ENCODE data around the gene TMEM97.

GRCh38 chr17:28363186-28363585 is 44.2 kb downstream of the TMEM97 start:
- no peak for TF ChIP-seq CTCF (conservative IDR thresholded peaks at IDR 0.05; ENCODE audit: low read depth in 2 of 2)
- TF ChIP-seq STAT1 (IDR thresholded peaks at IDR 0.05; ENCODE audit: unreplicated experiment): no peak
- no peak for TF ChIP-seq REST (IDR thresholded peaks at IDR 0.05; ENCODE audit: unreplicated experiment)
- TF ChIP-seq JUNB (IDR thresholded peaks at IDR 0.05; ENCODE audit: unreplicated experiment): no peak
- TF ChIP-seq EZH2 (IDR thresholded peaks at IDR 0.05; ENCODE audit: low read depth, unreplicated experiment): no peak
- no peak for TF ChIP-seq POLR2AphosphoS5 (IDR thresholded peaks at IDR 0.05; ENCODE audit: low read depth)
- no peak for TF ChIP-seq EZH2phosphoT487 (IDR thresholded peaks at IDR 0.05; ENCODE audit: unreplicated experiment)
- no peak for TF ChIP-seq ETS1 (IDR thresholded peaks at IDR 0.05)
- TF ChIP-seq ZNF114 (CRISPR knock-in tag; IDR thresholded peaks at IDR 0.05): no peak
- TF ChIP-seq CREB1 (CRISPR knock-in tag; IDR thresholded peaks at IDR 0.05; ENCODE audit: low read depth): no peak
- TF ChIP-seq ZNF331 (CRISPR knock-in tag; IDR thresholded peaks at IDR 0.05; ENCODE audit: low read depth): no peak
- TF ChIP-seq NANOG (IDR thresholded peaks at IDR 0.05; ENCODE audit: borderline replicate concordance): no peak

All from GM23338 (cell line).